Liver (tissue), 3 donors: ENCODE results near the gene PCDH8.

Source experiments
- CTCF ChIP-seq: fragments of 150-350 bp; IDR thresholded peaks from 2 replicates; pipeline ENCODE4 v1.5.1; 2017; ENCODE audit warnings: improper control_type of control experiment, low read depth, low read length; ENCODE audit not compliant: missing input control
- EGR1 ChIP-seq, 2 donors: IDR thresholded peaks; 2 replicates each; pipeline ENCODE4 v1.6.1; 2016 to 2018; ENCODE audit warnings: antibody characterized with exemption in 2 of 2, low read depth in 2 of 2
- FOXA1 ChIP-seq: IDR thresholded peaks from 2 replicates; pipeline ENCODE4 v1.6.1; 2016; ENCODE audit warnings: antibody characterized with exemption
- GABPA ChIP-seq, 2 donors: IDR thresholded peaks in 1 of 2; conservative IDR thresholded peaks in 1 of 2; 2 replicates each; pipeline ENCODE4 v1.6.1; 2016; ENCODE audit warnings: antibody characterized with exemption in 2 of 2, mild to moderate bottlenecking in 1 of 2, moderate library complexity in 1 of 2
- HNF4G ChIP-seq: IDR thresholded peaks from 2 replicates; pipeline ENCODE4 v1.6.1; 2016; ENCODE audit warnings: antibody characterized with exemption
- JUND ChIP-seq, 2 donors: IDR thresholded peaks; 2 replicates each; pipeline ENCODE4 v1.6.1; 2016; ENCODE audit warnings: antibody characterized with exemption in 2 of 2
- MAX ChIP-seq: IDR thresholded peaks from 2 replicates; pipeline ENCODE4 v1.6.1; 2016; ENCODE audit warnings: antibody characterized with exemption
- RAD21 ChIP-seq, 2 donors: IDR thresholded peaks; 2 replicates each; pipeline ENCODE4 v1.6.1; 2016; ENCODE audit warnings: antibody characterized with exemption in 2 of 2, mild to moderate bottlenecking in 2 of 2
- REST ChIP-seq: IDR thresholded peaks from 2 replicates; pipeline ENCODE4 v1.6.1; 2016; ENCODE audit warnings: antibody characterized with exemption, mild to moderate bottlenecking
- SP1 ChIP-seq: IDR thresholded peaks from 2 replicates; pipeline ENCODE4 v1.6.1; 2018; ENCODE audit warnings: antibody characterized with exemption, mild to moderate bottlenecking
- TAF1 ChIP-seq: conservative IDR thresholded peaks from 2 replicates; pipeline ENCODE4 v1.6.1; 2016; ENCODE audit warnings: antibody characterized with exemption, mild to moderate bottlenecking
- YY1 ChIP-seq: IDR thresholded peaks from 2 replicates; pipeline ENCODE4 v1.6.1; 2016; ENCODE audit warnings: antibody characterized with exemption, mild to moderate bottlenecking
- ZBTB33 ChIP-seq: IDR thresholded peaks from 2 replicates; pipeline ENCODE4 v1.6.1; 2016; ENCODE audit warnings: antibody characterized with exemption
- donor health status: healthy.
- donor health status: healthy.

- TF ChIP-seq CTCF (no peak), ZBTB33 (no peak), JUND (IDR thresholded peaks at IDR 0.05) (no peak), TAF1 (no peak), REST (no peak), MAX (no peak), EGR1 (IDR thresholded peaks at IDR 0.05; ENCODE audit: low read depth in 2 of 2) (no peak), SP1 (no peak), GABPA (IDR thresholded peaks at IDR 0.05 in 1 of 2, conservative IDR thresholded peaks at IDR 0.05 in 1 of 2) (no peak), RAD21 (IDR thresholded peaks at IDR 0.05) (no peak), HNF4G (no peak), YY1 (peak; percentile 18), FOXA1 (no peak)
Measured at GRCh38 chr13:52851137-52851962, 2.9 kb upstream of the PCDH8 start.
